ENCODE data around the gene FBXL7.

Gene FBXL7

DNA sequence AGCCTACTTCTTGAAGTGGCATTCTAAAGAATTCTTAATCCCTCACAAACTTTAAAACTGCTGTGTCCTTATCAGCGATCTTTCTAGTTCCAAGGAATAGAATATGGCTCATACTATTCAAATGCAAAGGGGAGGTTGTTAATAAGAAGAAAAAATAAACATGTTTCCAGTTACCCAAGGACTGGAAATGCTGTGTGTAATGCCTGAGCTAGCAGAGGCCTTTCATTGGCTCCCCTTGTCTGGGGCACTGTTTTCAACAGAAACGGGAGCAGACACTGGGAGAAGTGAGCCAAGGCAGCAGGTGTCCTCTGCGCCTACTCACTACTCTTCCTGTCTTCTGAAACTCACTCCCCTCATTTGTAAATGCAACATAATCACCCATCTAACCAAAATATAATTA is 426.6 kb downstream of the FBXL7 start:
- TF ChIP-seq TEAD4 (IDR thresholded peaks at IDR 0.05) = no peak
- TF ChIP-seq TCF12 (IDR thresholded peaks at IDR 0.05; ENCODE audit: low read depth) = no peak
- no peak for TF ChIP-seq EGR1 (IDR thresholded peaks at IDR 0.05)
- no peak for TF ChIP-seq TAF1 (IDR thresholded peaks at IDR 0.05; ENCODE audit: low read depth)

DNA sequence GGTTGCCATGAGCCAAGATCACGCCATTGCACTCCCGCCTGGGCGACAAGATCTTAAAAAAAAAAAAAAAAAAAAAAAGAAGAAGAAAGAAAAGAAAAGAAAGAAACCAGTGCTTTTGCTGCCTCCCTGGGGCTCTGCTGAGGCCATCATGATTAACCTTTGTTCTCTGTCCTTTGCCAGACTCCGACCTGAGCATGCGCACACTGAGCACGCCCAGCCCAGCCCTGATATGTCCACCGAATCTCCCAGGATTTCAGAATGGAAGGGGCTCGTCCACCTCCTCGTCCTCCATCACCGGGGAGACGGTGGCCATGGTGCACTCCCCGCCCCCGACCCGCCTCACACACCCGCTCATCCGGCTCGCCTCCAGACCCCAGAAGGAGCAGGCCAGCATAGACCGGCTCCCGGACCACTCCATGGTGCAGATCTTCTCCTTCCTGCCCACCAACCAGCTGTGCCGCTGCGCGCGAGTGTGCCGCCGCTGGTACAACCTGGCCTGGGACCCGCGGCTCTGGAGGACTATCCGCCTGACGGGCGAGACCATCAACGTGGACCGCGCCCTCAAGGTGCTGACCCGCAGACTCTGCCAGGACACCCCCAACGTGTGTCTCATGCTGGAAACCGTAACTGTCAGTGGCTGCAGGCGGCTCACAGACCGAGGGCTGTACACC is 427.9 kb downstream of the FBXL7 start:
- TF ChIP-seq RAD21 (IDR thresholded peaks at IDR 0.05; ENCODE audit: low read depth) (no peak), FOXM1 (IDR thresholded peaks at IDR 0.05; ENCODE audit: borderline replicate concordance, low read depth) (no peak), YY1 (IDR thresholded peaks at IDR 0.05; ENCODE audit: low read depth) (no peak), CEBPB (IDR thresholded peaks at IDR 0.05) (no peak), NFIC (IDR thresholded peaks at IDR 0.05) (no peak), ZBTB7A (IDR thresholded peaks at IDR 0.05; ENCODE audit: low read depth) (no peak), TAF1 (IDR thresholded peaks at IDR 0.05; ENCODE audit: low read depth) (no peak), TCF12 (IDR thresholded peaks at IDR 0.05; ENCODE audit: low read depth) (no peak), EP300 (IDR thresholded peaks at IDR 0.05; ENCODE audit: borderline replicate concordance) (no peak), TEAD4 (IDR thresholded peaks at IDR 0.05) (no peak)
- TF ChIP-seq, protein P1, sequence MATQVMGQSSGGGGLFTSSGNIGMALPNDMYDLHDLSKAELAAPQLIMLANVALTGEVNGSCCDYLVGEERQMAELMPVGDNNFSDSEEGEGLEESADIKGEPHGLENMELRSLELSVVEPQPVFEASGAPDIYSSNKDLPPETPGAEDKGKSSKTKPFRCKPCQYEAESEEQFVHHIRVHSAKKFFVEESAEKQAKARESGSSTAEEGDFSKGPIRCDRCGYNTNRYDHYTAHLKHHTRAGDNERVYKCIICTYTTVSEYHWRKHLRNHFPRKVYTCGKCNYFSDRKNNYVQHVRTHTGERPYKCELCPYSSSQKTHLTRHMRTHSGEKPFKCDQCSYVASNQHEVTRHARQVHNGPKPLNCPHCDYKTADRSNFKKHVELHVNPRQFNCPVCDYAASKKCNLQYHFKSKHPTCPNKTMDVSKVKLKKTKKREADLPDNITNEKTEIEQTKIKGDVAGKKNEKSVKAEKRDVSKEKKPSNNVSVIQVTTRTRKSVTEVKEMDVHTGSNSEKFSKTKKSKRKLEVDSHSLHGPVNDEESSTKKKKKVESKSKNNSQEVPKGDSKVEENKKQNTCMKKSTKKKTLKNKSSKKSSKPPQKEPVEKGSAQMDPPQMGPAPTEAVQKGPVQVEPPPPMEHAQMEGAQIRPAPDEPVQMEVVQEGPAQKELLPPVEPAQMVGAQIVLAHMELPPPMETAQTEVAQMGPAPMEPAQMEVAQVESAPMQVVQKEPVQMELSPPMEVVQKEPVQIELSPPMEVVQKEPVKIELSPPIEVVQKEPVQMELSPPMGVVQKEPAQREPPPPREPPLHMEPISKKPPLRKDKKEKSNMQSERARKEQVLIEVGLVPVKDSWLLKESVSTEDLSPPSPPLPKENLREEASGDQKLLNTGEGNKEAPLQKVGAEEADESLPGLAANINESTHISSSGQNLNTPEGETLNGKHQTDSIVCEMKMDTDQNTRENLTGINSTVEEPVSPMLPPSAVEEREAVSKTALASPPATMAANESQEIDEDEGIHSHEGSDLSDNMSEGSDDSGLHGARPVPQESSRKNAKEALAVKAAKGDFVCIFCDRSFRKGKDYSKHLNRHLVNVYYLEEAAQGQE (IDR thresholded peaks at IDR 0.05; ENCODE audit: low read depth) = no peak

DNA sequence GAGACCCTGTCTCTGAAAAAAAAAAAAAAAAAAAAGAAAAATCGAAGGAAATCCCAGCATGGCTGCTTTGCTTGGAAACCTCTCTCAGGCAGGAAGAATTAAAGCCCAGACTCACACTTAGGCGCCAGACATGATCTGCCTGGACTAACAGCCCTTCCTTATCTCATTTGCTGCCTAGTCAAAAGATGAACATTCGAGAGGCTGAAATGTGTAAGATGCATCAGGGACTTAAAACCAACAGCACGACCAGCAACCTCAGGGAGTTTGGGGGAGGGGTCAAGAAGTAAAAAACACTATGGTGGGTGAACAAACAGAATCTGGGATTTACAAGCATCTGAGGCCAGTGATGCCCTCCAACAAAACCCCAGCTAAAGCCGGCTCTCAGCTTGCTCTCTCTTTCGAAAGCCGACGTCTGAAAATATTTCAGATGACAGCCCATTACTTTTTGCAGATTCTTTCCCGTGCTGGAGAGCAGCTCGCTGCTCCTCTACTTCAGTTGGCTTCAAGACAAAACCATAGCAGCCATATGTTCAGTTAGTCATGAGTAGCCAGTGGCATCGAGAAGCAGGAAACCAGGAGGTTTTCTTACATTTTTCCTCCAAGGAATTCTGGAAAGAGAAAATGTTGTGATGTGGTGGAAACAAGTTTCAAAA is 429.8 kb downstream of the FBXL7 start:
- TF ChIP-seq ZBTB7A (IDR thresholded peaks at IDR 0.05; ENCODE audit: low read depth) = no peak
- TF ChIP-seq, protein P1 (IDR thresholded peaks at IDR 0.05; ENCODE audit: low read depth) = no peak

DNA sequence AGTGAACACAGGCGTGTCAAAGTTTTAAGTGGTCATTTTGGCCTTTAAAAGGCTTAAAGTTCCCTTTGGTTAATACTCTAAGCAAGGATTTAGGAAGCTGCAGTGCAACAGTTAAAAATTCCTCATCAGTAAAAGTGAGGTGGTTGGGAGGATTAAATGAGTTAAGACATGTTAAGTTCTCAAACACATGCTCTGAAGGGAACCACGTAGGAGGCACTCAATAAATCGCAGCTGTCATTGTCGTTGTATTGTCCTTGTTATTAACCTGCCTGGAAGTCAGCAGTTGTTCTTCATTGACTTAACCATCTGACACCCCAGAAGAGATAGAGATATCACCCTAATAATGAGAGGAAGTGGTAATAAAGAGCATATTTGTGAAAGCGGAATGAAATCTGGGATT is 432.1 kb downstream of the FBXL7 start:
- TF ChIP-seq CEBPB (IDR thresholded peaks at IDR 0.05) = no peak
- no peak for TF ChIP-seq MAX (IDR thresholded peaks at IDR 0.05)
- TF ChIP-seq, protein P1 (IDR thresholded peaks at IDR 0.05; ENCODE audit: low read depth) = no peak
- TF ChIP-seq RAD21 (IDR thresholded peaks at IDR 0.05; ENCODE audit: low read depth) = no peak
- no peak for TF ChIP-seq USF1 (IDR thresholded peaks at IDR 0.05)
- no peak for TF ChIP-seq TCF12 (IDR thresholded peaks at IDR 0.05; ENCODE audit: low read depth)
- TF ChIP-seq EGR1 (IDR thresholded peaks at IDR 0.05) = no peak

GRCh38 chr5:15933259-15934207 is 433.6 kb downstream of the FBXL7 start:
- TF ChIP-seq USF1 (IDR thresholded peaks at IDR 0.05) (no peak), ZBTB7A (IDR thresholded peaks at IDR 0.05; ENCODE audit: low read depth) (no peak), TCF12 (IDR thresholded peaks at IDR 0.05; ENCODE audit: low read depth) (no peak), CEBPB (IDR thresholded peaks at IDR 0.05) (no peak), RAD21 (IDR thresholded peaks at IDR 0.05; ENCODE audit: low read depth) (no peak), CREB1 (IDR thresholded peaks at IDR 0.05; ENCODE audit: low read depth) (no peak), EGR1 (IDR thresholded peaks at IDR 0.05) (no peak), YY1 (IDR thresholded peaks at IDR 0.05; ENCODE audit: low read depth) (no peak), EP300 (IDR thresholded peaks at IDR 0.05; ENCODE audit: borderline replicate concordance) (no peak), MAX (IDR thresholded peaks at IDR 0.05) (no peak), TAF1 (IDR thresholded peaks at IDR 0.05; ENCODE audit: low read depth) (no peak), TEAD4 (IDR thresholded peaks at IDR 0.05) (no peak), FOXM1 (IDR thresholded peaks at IDR 0.05; ENCODE audit: borderline replicate concordance, low read depth) (no peak), NFIC (IDR thresholded peaks at IDR 0.05) (no peak)
- TF ChIP-seq, protein P1 (IDR thresholded peaks at IDR 0.05; ENCODE audit: low read depth) = no peak

Measured in Ishikawa (cell line).